RWPE2 (cell line): Measurements from ENCODE around the gene SRC.

ENCODE experiments used
- ATAC-seq: fragments of 200-7000 bp; cut with Tn5 transposase; 3 replicates; pipeline ENCODE4 v1.9.1; 2021; ENCODE audit warnings: low read depth
- DNase-seq: peaks from one replicate; pipeline ENCODE4 v3.0.0-alpha.2; 2020; ENCODE audit warnings: low spot score
- H3K27ac ChIP-seq: fragments of 450-650 bp; 2 replicates; pipeline ENCODE4 v1.5.1; 2017; ENCODE audit warnings: mild to moderate bottlenecking; ENCODE audit not compliant: poor library complexity, severe bottlenecking
- H3K27me3 ChIP-seq: fragments of 250-450 bp; sonication (Bioruptor Pico); 2 replicates; pipeline ENCODE4 v1.5.1; 2021; ENCODE audit warnings: mild to moderate bottlenecking, moderate library complexity; ENCODE audit not compliant: insufficient read depth, poor library complexity, severe bottlenecking
- H3K36me3 ChIP-seq: fragments of 250-450 bp; sonication (Bioruptor Pico); 2 replicates; pipeline ENCODE4 v1.5.1; 2020; ENCODE audit warnings: low read depth, mild to moderate bottlenecking, moderate library complexity
- H3K4me1 ChIP-seq: fragments of 250-450 bp; sonication (Bioruptor Pico); 2 replicates; pipeline ENCODE4 v1.5.1; 2021; ENCODE audit warnings: mild to moderate bottlenecking, moderate library complexity; ENCODE audit not compliant: insufficient read depth, poor library complexity, severe bottlenecking
- H3K4me3 ChIP-seq: fragments of 250-450 bp; sonication (Bioruptor Pico); 2 replicates; pipeline ENCODE4 v1.5.1; 2021; ENCODE audit warnings: mild to moderate bottlenecking, moderate library complexity; ENCODE audit not compliant: severe bottlenecking
- H3K9me3 ChIP-seq: fragments of 250-450 bp; sonication (Bioruptor Pico); 2 replicates; pipeline ENCODE4 v1.5.1; 2021; ENCODE audit warnings: mild to moderate bottlenecking, moderate library complexity; ENCODE audit not compliant: severe bottlenecking
- CTCF ChIP-seq: fragments of 450-650 bp; IDR thresholded peaks from one replicate; pipeline ENCODE4 v1.5.1; 2017; ENCODE audit warnings: mild to moderate bottlenecking, moderate library complexity; ENCODE audit not compliant: poor library complexity, severe bottlenecking

SRC gene

GRCh38 chr20:37426106-37426505 lies 80.2 kb downstream of the SRC start:
- Histone ChIP-seq H3K4me3 (no peak overlapping the region), H3K27me3 (peaks cover 33% of the 10 kb centered on the region), H3K9me3 (no peaks in the 10 kb centered on the region), H3K4me1 (no peaks in the 10 kb centered on the region), H3K27ac (no peak overlapping the region), H3K36me3 (no peaks in the 10 kb centered on the region)
- TF ChIP-seq CTCF = no peak
- DNase-seq (peak; percentile 75), ATAC-seq (no peak)

- H3K27me3 ChIP-seq = peaks cover 24% of the 10 kb centered on the region
- peak; percentile 74 for DNase-seq
- no peaks in the 10 kb centered on the region for H3K9me3 ChIP-seq
- no peaks in the 10 kb centered on the region for H3K4me1 ChIP-seq
- H3K27ac ChIP-seq = no peak overlapping the region
- no peak for TF ChIP-seq CTCF
- H3K36me3 ChIP-seq = no peaks in the 10 kb centered on the region
- ATAC-seq = no peak
- H3K4me3 ChIP-seq = no peak overlapping the region
Observed at GRCh38 chr20:37426978-37427377, 81.0 kb downstream of the SRC start.

- Histone ChIP-seq H3K27me3 (peaks cover 16% of the 10 kb centered on the region), H3K4me1 (no peaks in the 10 kb centered on the region), H3K36me3 (no peaks in the 10 kb centered on the region), H3K9me3 (no peaks in the 10 kb centered on the region), H3K27ac (no peak overlapping the region), H3K4me3 (no peak overlapping the region)
- TF ChIP-seq CTCF = no peak
- DNase-seq (no peak), ATAC-seq (no peak)
Observed at GRCh38 chr20:37430044-37430443, 84.1 kb downstream of the SRC start.

GRCh38 chr20:37430778-37431460 lies 85.0 kb downstream of the SRC start:
- no peak for ATAC-seq
- Histone ChIP-seq H3K4me1 (no peaks in the 10 kb centered on the region), H3K27ac (no peak overlapping the region), H3K36me3 (no peaks in the 10 kb centered on the region), H3K9me3 (no peaks in the 10 kb centered on the region), H3K27me3 (peaks cover 16% of the 10 kb centered on the region), H3K4me3 (no peak overlapping the region)
- TF ChIP-seq CTCF = no peak
- peak; percentile 72 for DNase-seq

GRCh38 chr20:37431786-37432185 lies 85.8 kb downstream of the SRC start:
- Histone ChIP-seq H3K36me3 (no peaks in the 10 kb centered on the region), H3K9me3 (no peaks in the 10 kb centered on the region), H3K27me3 (peaks cover 16% of the 10 kb centered on the region), H3K27ac (no peak overlapping the region), H3K4me3 (no peak overlapping the region), H3K4me1 (no peaks in the 10 kb centered on the region)
- TF ChIP-seq CTCF = no peak
- DNase-seq = peak; percentile 78
- no peak for ATAC-seq
